Nephron (organoid): ENCODE results near the gene PDZD4.

Experiments used
- H3K27ac Mint-ChIP-seq, 3 experiments: 2 replicates each; pipeline ENCODE4 v1.8.0; 2020; ENCODE audit warnings: mixed read lengths in 3 of 3, mild to moderate bottlenecking in 2 of 3, moderate library complexity in 1 of 3
- H3K27me3 Mint-ChIP-seq: 2 replicates; pipeline ENCODE4 v1.8.0; 2021; ENCODE audit warnings: low read depth, mild to moderate bottlenecking, moderate library complexity, mixed read lengths
- H3K36me3 Mint-ChIP-seq: 2 replicates; pipeline ENCODE4 v1.8.0; 2020; ENCODE audit warnings: low read depth, mixed read lengths
- H3K4me1 Mint-ChIP-seq: 2 replicates; pipeline ENCODE4 v1.8.0; 2020; ENCODE audit warnings: mixed read lengths
- H3K4me3 Mint-ChIP-seq, 3 experiments: 2 replicates each; pipeline ENCODE4 v1.8.0; 2020; ENCODE audit warnings: mild to moderate bottlenecking in 3 of 3, mixed read lengths in 3 of 3, moderate library complexity in 2 of 3
- H3K9me3 Mint-ChIP-seq: 2 replicates; pipeline ENCODE4 v1.8.0; 2020; ENCODE audit warnings: mixed read lengths
- TF ChIP-seq, protein P1 (sequence below), 3 experiments: fragments of 200-600 bp; sonication (generic); IDR thresholded peaks; one replicate each; pipeline ENCODE4 v1.5.0; 2021; ENCODE audit warnings: antibody characterized with exemption in 3 of 3; ENCODE audit not compliant: unreplicated experiment in 3 of 3

The PDZD4 gene

GRCh38 chrX:153806999-153807575, 23.3 kb downstream of the PDZD4 start:
- peaks cover 4% of the 10 kb centered on the region for H3K27me3 Mint-ChIP-seq

DNA sequence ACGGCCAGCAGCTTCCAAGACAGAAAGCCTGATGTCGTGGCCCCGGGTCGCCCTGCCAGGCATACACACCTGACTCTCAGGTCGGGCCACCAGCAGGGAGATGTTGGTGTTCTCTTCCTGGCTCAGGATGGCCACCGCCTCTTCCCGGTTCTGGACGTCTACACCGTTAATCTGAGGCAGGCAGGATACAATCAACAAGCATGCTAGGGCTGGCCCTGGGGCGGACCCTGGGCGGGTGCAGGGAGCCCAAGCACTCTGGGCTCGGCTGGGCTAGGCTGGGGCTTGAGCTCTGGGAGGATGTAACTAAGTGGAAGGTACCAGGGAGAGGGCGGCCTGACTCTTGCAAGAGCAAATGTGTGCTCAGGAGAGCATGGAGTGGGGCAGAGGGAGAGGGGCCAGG, 24.9 kb downstream of the PDZD4 start:
- no peak overlapping the region for H3K27ac Mint-ChIP-seq
- no peaks in the 10 kb centered on the region for H3K4me1 Mint-ChIP-seq
- peaks cover 13% of the 10 kb centered on the region for H3K9me3 Mint-ChIP-seq
- no peaks in the 10 kb centered on the region for H3K36me3 Mint-ChIP-seq
- H3K4me3 Mint-ChIP-seq: no peak overlapping the region
- peaks cover 4% of the 10 kb centered on the region for H3K27me3 Mint-ChIP-seq
- TF ChIP-seq, protein P1, sequence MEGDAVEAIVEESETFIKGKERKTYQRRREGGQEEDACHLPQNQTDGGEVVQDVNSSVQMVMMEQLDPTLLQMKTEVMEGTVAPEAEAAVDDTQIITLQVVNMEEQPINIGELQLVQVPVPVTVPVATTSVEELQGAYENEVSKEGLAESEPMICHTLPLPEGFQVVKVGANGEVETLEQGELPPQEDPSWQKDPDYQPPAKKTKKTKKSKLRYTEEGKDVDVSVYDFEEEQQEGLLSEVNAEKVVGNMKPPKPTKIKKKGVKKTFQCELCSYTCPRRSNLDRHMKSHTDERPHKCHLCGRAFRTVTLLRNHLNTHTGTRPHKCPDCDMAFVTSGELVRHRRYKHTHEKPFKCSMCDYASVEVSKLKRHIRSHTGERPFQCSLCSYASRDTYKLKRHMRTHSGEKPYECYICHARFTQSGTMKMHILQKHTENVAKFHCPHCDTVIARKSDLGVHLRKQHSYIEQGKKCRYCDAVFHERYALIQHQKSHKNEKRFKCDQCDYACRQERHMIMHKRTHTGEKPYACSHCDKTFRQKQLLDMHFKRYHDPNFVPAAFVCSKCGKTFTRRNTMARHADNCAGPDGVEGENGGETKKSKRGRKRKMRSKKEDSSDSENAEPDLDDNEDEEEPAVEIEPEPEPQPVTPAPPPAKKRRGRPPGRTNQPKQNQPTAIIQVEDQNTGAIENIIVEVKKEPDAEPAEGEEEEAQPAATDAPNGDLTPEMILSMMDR (IDR thresholded peaks at IDR 0.05; ENCODE audit: unreplicated experiment in 3 of 3): no peak

More at GRCh38 chrX:153806999-153807575, 23.3 kb downstream of the PDZD4 start:
- peaks cover 22% of the 10 kb centered on the region for H3K9me3 Mint-ChIP-seq
- H3K27ac Mint-ChIP-seq: no peak overlapping the region
- H3K4me3 Mint-ChIP-seq: no peak overlapping the region
- no peaks in the 10 kb centered on the region for H3K4me1 Mint-ChIP-seq
- no peaks in the 10 kb centered on the region for H3K36me3 Mint-ChIP-seq
- TF ChIP-seq, protein P1 (IDR thresholded peaks at IDR 0.05; ENCODE audit: unreplicated experiment in 3 of 3): no peak

GRCh38 chrX:153804621-153805020, 25.7 kb downstream of the PDZD4 start:
- TF ChIP-seq, protein P1 (IDR thresholded peaks at IDR 0.05; ENCODE audit: unreplicated experiment in 3 of 3): no peak
- no peak overlapping the region for H3K27ac Mint-ChIP-seq
- H3K36me3 Mint-ChIP-seq: no peaks in the 10 kb centered on the region
- H3K9me3 Mint-ChIP-seq: peaks cover 13% of the 10 kb centered on the region
- H3K27me3 Mint-ChIP-seq: peaks cover 4% of the 10 kb centered on the region
- H3K4me1 Mint-ChIP-seq: no peaks in the 10 kb centered on the region
- H3K4me3 Mint-ChIP-seq: no peak overlapping the region

DNA sequence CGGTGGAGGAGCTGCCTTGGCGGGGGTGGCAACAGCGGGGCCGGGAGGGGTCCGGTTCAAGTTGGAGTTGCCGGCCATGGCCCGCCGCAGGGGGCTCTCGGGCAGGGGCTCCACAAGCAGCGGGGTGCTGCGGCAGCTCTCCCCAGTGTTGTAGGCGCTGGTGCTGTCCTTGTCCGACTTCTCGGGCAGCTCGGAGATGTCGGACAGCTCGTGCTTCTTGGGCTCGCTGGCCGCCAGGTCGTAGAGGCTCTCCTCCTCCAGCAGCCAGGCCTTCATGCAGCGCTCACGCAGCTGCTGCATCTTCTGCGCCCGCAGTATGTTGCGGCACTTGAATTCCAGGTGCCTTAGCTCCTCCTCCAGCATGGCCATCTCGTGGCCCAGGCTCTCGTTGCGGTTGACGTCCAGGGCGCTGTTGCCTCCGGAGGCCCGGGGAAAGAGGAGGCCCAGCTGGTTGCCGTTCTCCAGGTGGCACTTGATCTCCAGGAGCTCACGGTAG, 26.2 kb downstream of the PDZD4 start:
- TF ChIP-seq, protein P1 (IDR thresholded peaks at IDR 0.05; ENCODE audit: unreplicated experiment in 3 of 3): no peak
- H3K4me3 Mint-ChIP-seq: no peak overlapping the region
- peaks cover 13% of the 10 kb centered on the region for H3K9me3 Mint-ChIP-seq
- no peaks in the 10 kb centered on the region for H3K36me3 Mint-ChIP-seq
- peaks cover 4% of the 10 kb centered on the region for H3K27me3 Mint-ChIP-seq
- no peak overlapping the region for H3K27ac Mint-ChIP-seq
- H3K4me1 Mint-ChIP-seq: no peaks in the 10 kb centered on the region

DNA sequence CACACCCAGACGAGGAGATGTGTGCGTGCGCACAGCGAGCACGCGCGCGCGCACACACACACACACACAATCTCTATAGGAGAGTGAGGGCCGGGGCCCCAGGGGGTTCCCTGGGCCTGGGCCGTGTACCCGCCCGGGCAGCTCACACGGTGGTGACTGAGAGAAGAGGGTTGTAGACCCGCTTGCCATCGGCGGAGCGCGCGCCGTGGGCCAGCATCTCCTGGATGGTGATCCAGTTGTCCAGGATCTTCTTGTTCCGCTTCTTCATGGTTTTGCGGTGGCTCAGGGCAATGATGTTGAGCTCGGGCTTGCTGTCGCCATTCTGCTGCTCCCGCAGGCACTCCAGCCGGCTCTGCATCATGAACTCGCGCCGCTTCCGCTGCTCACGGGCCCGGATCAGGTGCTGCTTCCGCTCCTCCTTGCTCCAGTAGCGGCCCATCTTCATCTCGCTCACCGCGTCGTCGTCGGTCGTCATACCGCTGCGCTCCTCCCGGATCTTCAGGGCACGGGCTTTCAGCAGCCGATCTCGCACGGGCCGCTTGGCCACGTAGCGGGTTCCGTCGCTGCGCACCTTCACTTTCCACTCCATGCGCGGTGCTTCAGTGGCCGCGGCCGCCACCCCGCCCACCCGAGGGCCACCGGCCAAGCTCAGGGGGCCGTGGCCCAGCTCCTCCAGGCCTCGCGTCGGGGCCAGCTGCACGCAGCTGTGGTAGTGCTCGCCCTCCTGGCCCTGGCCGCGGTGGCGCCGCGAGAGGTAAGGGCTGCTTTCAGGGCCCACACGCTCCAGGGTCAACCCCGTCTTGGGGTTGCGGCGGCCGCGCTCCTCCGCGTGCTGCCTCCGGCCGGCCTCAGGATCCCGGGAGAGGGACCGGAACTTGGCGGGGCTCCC, 26.9 kb downstream of the PDZD4 start:
- peaks cover 10% of the 10 kb centered on the region for H3K9me3 Mint-ChIP-seq
- H3K36me3 Mint-ChIP-seq: peaks cover 5% of the 10 kb centered on the region
- H3K4me1 Mint-ChIP-seq: no peaks in the 10 kb centered on the region
- TF ChIP-seq, protein P1 (IDR thresholded peaks at IDR 0.05; ENCODE audit: unreplicated experiment in 3 of 3): no peak
- H3K27ac Mint-ChIP-seq: no peak overlapping the region
- H3K4me3 Mint-ChIP-seq: no peak overlapping the region
- H3K27me3 Mint-ChIP-seq: peaks cover 4% of the 10 kb centered on the region
